RWPE2 (cell line): ENCODE results near the gene DOCK3.

Experiments
- ATAC-seq: fragments of 200-7000 bp; cut with Tn5 transposase; 3 replicates; pipeline ENCODE4 v1.9.1; 2021; ENCODE audit warnings: low read depth
- DNase-seq: peaks from one replicate; pipeline ENCODE4 v3.0.0-alpha.2; 2020; ENCODE audit warnings: low spot score
- H3K27ac ChIP-seq: fragments of 450-650 bp; 2 replicates; pipeline ENCODE4 v1.5.1; 2017; ENCODE audit warnings: mild to moderate bottlenecking; ENCODE audit not compliant: poor library complexity, severe bottlenecking
- H3K27me3 ChIP-seq: fragments of 250-450 bp; sonication (Bioruptor Pico); 2 replicates; pipeline ENCODE4 v1.5.1; 2021; ENCODE audit warnings: mild to moderate bottlenecking, moderate library complexity; ENCODE audit not compliant: insufficient read depth, poor library complexity, severe bottlenecking
- H3K36me3 ChIP-seq: fragments of 250-450 bp; sonication (Bioruptor Pico); 2 replicates; pipeline ENCODE4 v1.5.1; 2020; ENCODE audit warnings: low read depth, mild to moderate bottlenecking, moderate library complexity
- H3K4me1 ChIP-seq: fragments of 250-450 bp; sonication (Bioruptor Pico); 2 replicates; pipeline ENCODE4 v1.5.1; 2021; ENCODE audit warnings: mild to moderate bottlenecking, moderate library complexity; ENCODE audit not compliant: insufficient read depth, poor library complexity, severe bottlenecking
- H3K4me3 ChIP-seq: fragments of 250-450 bp; sonication (Bioruptor Pico); 2 replicates; pipeline ENCODE4 v1.5.1; 2021; ENCODE audit warnings: mild to moderate bottlenecking, moderate library complexity; ENCODE audit not compliant: severe bottlenecking
- H3K9me3 ChIP-seq: fragments of 250-450 bp; sonication (Bioruptor Pico); 2 replicates; pipeline ENCODE4 v1.5.1; 2021; ENCODE audit warnings: mild to moderate bottlenecking, moderate library complexity; ENCODE audit not compliant: severe bottlenecking
- TF ChIP-seq, protein P1 (sequence below): fragments of 450-650 bp; IDR thresholded peaks from one replicate; pipeline ENCODE4 v1.5.1; 2017; ENCODE audit warnings: mild to moderate bottlenecking, moderate library complexity; ENCODE audit not compliant: poor library complexity, severe bottlenecking

DOCK3 gene

DNA sequence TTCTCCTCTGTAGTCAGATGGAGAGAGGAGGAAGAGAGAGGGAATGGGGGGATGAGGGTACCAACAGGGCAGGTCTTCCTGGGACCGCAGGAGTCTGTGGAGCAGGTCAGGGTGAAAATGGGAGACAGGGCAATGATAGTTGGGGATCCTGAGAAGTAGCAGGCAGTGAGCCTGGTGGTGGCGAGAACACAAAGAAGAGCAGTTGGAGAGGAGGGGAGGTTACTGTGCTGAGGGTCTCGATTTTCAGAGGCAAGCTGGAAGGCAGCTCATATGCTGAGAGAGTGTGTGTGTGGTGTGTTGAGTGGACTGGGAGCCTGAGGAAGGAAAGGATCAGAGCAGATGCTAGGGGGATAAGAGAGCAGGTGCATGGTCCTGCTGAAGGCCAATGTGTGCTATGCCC, 2.1 kb upstream of the DOCK3 start:
- no peak overlapping the region for H3K4me3 ChIP-seq
- no peak overlapping the region for H3K27ac ChIP-seq
- no peaks in the 10 kb centered on the region for H3K4me1 ChIP-seq
- TF ChIP-seq, protein P1, sequence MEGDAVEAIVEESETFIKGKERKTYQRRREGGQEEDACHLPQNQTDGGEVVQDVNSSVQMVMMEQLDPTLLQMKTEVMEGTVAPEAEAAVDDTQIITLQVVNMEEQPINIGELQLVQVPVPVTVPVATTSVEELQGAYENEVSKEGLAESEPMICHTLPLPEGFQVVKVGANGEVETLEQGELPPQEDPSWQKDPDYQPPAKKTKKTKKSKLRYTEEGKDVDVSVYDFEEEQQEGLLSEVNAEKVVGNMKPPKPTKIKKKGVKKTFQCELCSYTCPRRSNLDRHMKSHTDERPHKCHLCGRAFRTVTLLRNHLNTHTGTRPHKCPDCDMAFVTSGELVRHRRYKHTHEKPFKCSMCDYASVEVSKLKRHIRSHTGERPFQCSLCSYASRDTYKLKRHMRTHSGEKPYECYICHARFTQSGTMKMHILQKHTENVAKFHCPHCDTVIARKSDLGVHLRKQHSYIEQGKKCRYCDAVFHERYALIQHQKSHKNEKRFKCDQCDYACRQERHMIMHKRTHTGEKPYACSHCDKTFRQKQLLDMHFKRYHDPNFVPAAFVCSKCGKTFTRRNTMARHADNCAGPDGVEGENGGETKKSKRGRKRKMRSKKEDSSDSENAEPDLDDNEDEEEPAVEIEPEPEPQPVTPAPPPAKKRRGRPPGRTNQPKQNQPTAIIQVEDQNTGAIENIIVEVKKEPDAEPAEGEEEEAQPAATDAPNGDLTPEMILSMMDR: no peak
- H3K36me3 ChIP-seq: no peaks in the 10 kb centered on the region
- no peaks in the 10 kb centered on the region for H3K9me3 ChIP-seq
- DNase-seq: no peak
- H3K27me3 ChIP-seq: peaks cover 71% of the 10 kb centered on the region
- ATAC-seq: no peak

DNA sequence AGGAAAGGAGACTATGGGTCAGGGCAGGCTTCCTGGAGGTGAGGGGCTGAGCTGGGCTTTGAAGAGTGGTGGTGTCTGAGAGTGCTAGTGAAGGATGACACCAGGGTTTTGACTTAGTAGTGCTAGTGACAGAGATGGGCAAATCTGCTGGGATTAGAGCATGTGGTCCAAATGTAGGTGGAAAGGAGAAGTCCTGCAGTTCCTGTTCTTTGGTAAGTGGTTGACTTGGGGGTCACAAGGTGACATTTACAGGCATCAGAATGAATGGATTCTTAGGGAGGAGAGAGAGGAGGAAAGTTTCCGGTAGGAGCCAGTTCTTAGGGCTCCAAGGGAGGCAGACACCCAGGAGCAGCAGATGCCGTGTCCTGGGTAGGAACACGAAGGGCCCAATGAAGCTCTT, 796 bp upstream of the DOCK3 start:
- H3K4me3 ChIP-seq: no peak overlapping the region
- TF ChIP-seq, protein P1: no peak
- no peaks in the 10 kb centered on the region for H3K36me3 ChIP-seq
- DNase-seq: no peak
- H3K9me3 ChIP-seq: no peaks in the 10 kb centered on the region
- no peak overlapping the region for H3K27ac ChIP-seq
- no peak for ATAC-seq
- H3K4me1 ChIP-seq: no peaks in the 10 kb centered on the region
- peaks cover 80% of the 10 kb centered on the region for H3K27me3 ChIP-seq

DNA sequence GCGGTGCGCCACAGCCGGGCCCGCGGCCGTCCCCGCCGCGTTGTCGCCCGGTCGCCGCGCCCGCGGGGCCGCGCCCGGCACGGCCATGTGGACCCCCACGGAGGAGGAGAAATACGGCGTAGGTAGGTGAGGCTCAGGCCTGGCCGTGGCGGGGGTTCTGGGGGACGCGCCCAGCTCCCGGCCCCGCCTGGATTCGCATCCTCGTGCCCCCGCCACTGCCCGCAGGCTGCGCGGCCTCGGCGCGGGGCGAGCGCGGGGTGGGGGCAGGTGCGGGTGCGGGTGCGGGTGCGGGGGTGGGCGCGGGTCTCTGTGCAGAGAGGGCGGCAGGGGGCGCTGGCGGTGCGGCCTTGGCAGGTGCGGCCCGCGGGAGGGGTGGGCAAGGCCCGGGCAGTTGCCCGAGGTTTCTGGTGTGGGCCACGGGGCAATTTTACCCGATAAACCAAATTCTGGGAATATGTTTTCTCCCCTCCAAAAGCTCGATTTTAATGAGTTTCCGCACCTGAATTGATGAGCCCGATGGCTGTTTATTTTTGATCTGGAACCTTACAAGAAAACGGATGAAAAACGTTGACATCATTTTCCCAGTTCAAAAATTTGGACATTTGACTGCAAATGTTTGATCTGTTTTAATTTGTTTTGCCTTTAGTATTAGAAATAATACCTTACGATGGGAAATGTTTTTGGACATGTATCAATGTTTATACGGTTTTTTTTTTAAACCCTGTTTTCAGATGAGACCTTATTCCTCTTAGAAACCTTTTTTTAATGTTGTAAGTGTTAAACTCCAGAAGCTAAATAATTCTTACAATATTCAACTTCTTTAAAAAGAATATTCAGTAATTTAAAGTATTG, 678 bp downstream of the DOCK3 start:
- H3K4me1 ChIP-seq: no peaks in the 10 kb centered on the region
- no peak for ATAC-seq
- no peaks in the 10 kb centered on the region for H3K9me3 ChIP-seq
- TF ChIP-seq, protein P1: peak; percentile 50
- no peak overlapping the region for H3K27ac ChIP-seq
- peaks cover 82% of the 10 kb centered on the region for H3K27me3 ChIP-seq
- peak overlapping the region; percentile 33 for H3K4me3 ChIP-seq
- no peak for DNase-seq
- no peaks in the 10 kb centered on the region for H3K36me3 ChIP-seq

DNA sequence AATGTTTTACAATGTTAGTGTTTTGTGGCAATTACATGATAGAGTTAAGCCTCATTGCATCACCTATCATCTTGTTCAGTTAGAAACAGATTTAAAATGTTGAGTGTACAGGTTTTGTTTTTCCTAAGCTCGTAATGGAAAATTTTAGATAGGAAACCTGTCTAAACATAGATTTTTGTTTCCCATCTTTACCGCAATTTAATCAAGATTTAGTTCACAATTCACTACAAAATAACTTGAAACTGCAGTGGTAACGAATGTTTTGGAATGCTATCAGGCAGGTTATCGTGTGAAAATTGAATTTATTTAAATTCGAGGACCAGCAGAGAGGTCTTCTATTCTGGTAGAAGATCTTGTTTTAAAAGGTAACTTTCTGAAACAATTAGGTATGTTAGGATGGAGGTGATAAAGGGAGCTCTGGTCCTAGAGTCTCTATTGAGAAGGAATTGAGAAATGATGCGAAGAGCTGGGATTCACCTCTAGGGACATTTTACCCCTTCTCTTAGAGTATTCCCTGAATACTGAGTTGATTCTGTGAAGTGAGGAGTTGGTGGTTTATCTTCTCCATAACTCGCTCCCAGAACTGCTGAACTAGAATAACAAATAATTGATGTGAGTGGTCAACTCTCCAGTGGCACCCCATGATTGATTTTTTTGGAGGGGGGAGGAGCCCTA, 1.4 kb downstream of the DOCK3 start:
- TF ChIP-seq, protein P1: no peak
- H3K4me1 ChIP-seq: no peaks in the 10 kb centered on the region
- peaks cover 85% of the 10 kb centered on the region for H3K27me3 ChIP-seq
- no peak for DNase-seq
- H3K27ac ChIP-seq: no peak overlapping the region
- no peaks in the 10 kb centered on the region for H3K9me3 ChIP-seq
- no peaks in the 10 kb centered on the region for H3K36me3 ChIP-seq
- H3K4me3 ChIP-seq: no peak overlapping the region
- no peak for ATAC-seq
